ENCODE results near the gene SMC5.

GRCh38 chr9:70318002-70318401 is 59.2 kb downstream of the SMC5 start:
- TF ChIP-seq CTCF (conservative IDR thresholded peaks at IDR 0.05; ENCODE audit: low read length) (no peak), EZH2phosphoT487 (IDR thresholded peaks at IDR 0.05; ENCODE audit: borderline replicate concordance) (no peak)

Measured in Loucy (cell line).